K562 (cell line): ENCODE results near the gene TCHH. TPM values are rescaled to one million over a fixed set of nuclear protein-coding genes. Genes with fewer than 3 reads are reported as not detected.

Source experiments
- ATF1 ChIP-seq, 2 experiments: fragments of 450-650 bp in 1 of 2; IDR thresholded peaks; 2 replicates each; pipeline ENCODE4 v1.6.1; 2016; ENCODE audit warnings: missing compliant biosample characterization in 1 of 2, missing genetic modification characterization in 1 of 2
- C11orf30 ChIP-seq: fragments of 450-650 bp; IDR thresholded peaks from 2 replicates; pipeline ENCODE4 v1.6.1; 2016; ENCODE audit warnings: low read depth, mild to moderate bottlenecking
- L3MBTL2 ChIP-seq: fragments of 450-650 bp; IDR thresholded peaks from 2 replicates; pipeline ENCODE4 v1.6.1; 2016; ENCODE audit warnings: mild to moderate bottlenecking, moderate library complexity
- MCM5 ChIP-seq: fragments of 450-650 bp; IDR thresholded peaks from 2 replicates; pipeline ENCODE4 v1.6.1; 2016; ENCODE audit warnings: low read depth
- SMARCA5 ChIP-seq: fragments of 450-650 bp; IDR thresholded peaks from 2 replicates; pipeline ENCODE4 v1.6.1; 2016
- SRSF3 ChIP-seq: fragments of 200-400 bp; formaldehyde crosslinking; IDR thresholded peaks from 2 replicates; pipeline ENCODE4 v1.6.1; 2016; ENCODE audit warnings: mild to moderate bottlenecking, low read length, moderate library complexity; ENCODE audit not compliant: insufficient read depth
- TBL1XR1 ChIP-seq, 2 experiments: IDR thresholded peaks; 2 replicates each; pipeline ENCODE4 v1.6.1; 2012; ENCODE audit warnings: improper control_type of control experiment in 2 of 2, low read length in 2 of 2, mild to moderate bottlenecking in 1 of 2
- XRCC5 ChIP-seq: fragments of 200-400 bp; formaldehyde crosslinking; IDR thresholded peaks from 2 replicates; pipeline ENCODE4 v1.6.1; 2017; ENCODE audit warnings: low read depth, mild to moderate bottlenecking, low read length
- ZNF41 ChIP-seq: fragments of 250-450 bp; sonication (Bioruptor Pico); conservative IDR thresholded peaks from 2 replicates; pipeline ENCODE4 v1.4.0; 2020; ENCODE audit warnings: mild to moderate bottlenecking
- polyA plus RNA-seq, 8 experiments: library from polyadenylated mRNA; depleted of rRNA in 4 of 8; stranded (reverse) in 5 of 8; unstranded in 3 of 8; fragments of >200 nt; fragmentation: Nextera tagmentation in 2 of 8; fragmentation: Illumina TruSeq in 1 of 8; extraction: Ambion mirVana in 2 of 8; extraction: Trizol in 1 of 8; gene quantifications; 2 replicates each; pipeline versions ENCODE4 v1.2.1 to v1.2.3, GENCODE V29; 2011 to 2014; ENCODE audit warnings: inconsistent platforms in 1 of 8, missing spikeins in 1 of 8
- total RNA-seq, 7 experiments: library from RNA; depleted of rRNA in 6 of 7; stranded (reverse); fragments of >200 nt in 6 of 7; fragmentation: Illumina TruSeq in 2 of 7; extraction: Trizol in 2 of 7; gene quantifications; 2 replicates each; pipeline versions ENCODE4 v1.2.1 to v1.2.3, GENCODE V29; 2011 to 2021; ENCODE audit warnings: low replicate concordance in 1 of 7
- TF ChIP-seq, protein P1 (sequence below): fragments of 450-650 bp; IDR thresholded peaks from 2 replicates; pipeline ENCODE4 v1.6.1; 2014; ENCODE audit warnings: low read depth, mild to moderate bottlenecking, moderate library complexity, borderline replicate concordance
- TF ChIP-seq, protein P2 (sequence below): sonication (generic); formaldehyde crosslinking; IDR thresholded peaks from 2 replicates; pipeline ENCODE4 v1.8.0; 2022; ENCODE audit warnings: missing genetic modification reagents, mild to moderate bottlenecking, borderline replicate concordance
- TF ChIP-seq, protein P3 (sequence below): sonication (generic); formaldehyde crosslinking; IDR thresholded peaks from 2 replicates; pipeline ENCODE4 v1.8.0; 2022; ENCODE audit warnings: mild to moderate bottlenecking, missing genetic modification reagents
- TF ChIP-seq, protein P4 (sequence below): sonication (generic); formaldehyde crosslinking; IDR thresholded peaks from 2 replicates; pipeline ENCODE4 v1.8.0; 2023; ENCODE audit warnings: missing genetic modification reagents, mild to moderate bottlenecking, borderline replicate concordance
- TF ChIP-seq, protein P5 (sequence below): IDR thresholded peaks from 2 replicates; pipeline ENCODE4 v1.6.1; 2012; ENCODE audit warnings: low read depth, low read length, improper control_type of control experiment, borderline replicate concordance

Gene TCHH
- total and polyA plus RNA-seq, 9 of the 15 experiments (the other 6 are each of a cell fraction or from before 2014, with no cell fraction given): not detected

DNA sequence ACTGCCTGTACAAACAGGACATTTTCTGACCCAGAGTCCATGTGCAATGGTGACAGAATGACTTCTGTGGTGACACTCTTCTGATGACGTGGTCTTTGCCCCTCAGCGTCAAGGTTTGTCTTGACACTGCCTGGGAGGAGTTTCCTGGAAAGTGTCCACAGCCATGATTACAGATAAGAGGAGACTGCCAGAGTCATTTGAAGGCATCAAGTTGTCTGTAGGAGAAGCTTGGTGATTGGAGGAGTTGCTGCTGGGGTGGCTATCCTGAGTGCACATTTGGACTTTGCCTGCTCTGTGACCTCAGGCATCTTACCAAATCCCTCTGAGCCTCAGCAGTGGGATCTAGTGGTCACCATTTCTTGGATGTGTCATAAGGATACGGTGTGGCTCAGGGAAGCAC, 44.1 kb downstream of the TCHH start (continued):
- TF ChIP-seq, protein P1, sequence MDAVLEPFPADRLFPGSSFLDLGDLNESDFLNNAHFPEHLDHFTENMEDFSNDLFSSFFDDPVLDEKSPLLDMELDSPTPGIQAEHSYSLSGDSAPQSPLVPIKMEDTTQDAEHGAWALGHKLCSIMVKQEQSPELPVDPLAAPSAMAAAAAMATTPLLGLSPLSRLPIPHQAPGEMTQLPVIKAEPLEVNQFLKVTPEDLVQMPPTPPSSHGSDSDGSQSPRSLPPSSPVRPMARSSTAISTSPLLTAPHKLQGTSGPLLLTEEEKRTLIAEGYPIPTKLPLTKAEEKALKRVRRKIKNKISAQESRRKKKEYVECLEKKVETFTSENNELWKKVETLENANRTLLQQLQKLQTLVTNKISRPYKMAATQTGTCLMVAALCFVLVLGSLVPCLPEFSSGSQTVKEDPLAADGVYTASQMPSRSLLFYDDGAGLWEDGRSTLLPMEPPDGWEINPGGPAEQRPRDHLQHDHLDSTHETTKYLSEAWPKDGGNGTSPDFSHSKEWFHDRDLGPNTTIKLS: peak; percentile 25; the same call in 1 of the 2 replicates
- TF ChIP-seq ATF1 (CRISPR knock-in tag; IDR thresholded peaks at IDR 0.05) (peak; percentile 58; the same call in 1 of the 2 replicates), ATF1 (tag; IDR thresholded peaks at IDR 0.05) (peak; percentile 96), SMARCA5 (no peak), SRSF3 (no peak), L3MBTL2 (peak; percentile 87), C11orf30 (no peak), MCM5 (no peak), XRCC5 (no peak), TBL1XR1 (IDR thresholded peaks at IDR 0.05; ENCODE audit: low read length in 2 of 2) (peak in 1 of 2 experiments; percentile 70; a peak in 2 of 4 replicates), ZNF41 (CRISPR knock-in tag) (no peak)
- TF ChIP-seq, protein P2, sequence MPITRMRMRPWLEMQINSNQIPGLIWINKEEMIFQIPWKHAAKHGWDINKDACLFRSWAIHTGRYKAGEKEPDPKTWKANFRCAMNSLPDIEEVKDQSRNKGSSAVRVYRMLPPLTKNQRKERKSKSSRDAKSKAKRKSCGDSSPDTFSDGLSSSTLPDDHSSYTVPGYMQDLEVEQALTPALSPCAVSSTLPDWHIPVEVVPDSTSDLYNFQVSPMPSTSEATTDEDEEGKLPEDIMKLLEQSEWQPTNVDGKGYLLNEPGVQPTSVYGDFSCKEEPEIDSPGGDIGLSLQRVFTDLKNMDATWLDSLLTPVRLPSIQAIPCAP (CRISPR knock-in tag): no peak
- TF ChIP-seq, protein P3, sequence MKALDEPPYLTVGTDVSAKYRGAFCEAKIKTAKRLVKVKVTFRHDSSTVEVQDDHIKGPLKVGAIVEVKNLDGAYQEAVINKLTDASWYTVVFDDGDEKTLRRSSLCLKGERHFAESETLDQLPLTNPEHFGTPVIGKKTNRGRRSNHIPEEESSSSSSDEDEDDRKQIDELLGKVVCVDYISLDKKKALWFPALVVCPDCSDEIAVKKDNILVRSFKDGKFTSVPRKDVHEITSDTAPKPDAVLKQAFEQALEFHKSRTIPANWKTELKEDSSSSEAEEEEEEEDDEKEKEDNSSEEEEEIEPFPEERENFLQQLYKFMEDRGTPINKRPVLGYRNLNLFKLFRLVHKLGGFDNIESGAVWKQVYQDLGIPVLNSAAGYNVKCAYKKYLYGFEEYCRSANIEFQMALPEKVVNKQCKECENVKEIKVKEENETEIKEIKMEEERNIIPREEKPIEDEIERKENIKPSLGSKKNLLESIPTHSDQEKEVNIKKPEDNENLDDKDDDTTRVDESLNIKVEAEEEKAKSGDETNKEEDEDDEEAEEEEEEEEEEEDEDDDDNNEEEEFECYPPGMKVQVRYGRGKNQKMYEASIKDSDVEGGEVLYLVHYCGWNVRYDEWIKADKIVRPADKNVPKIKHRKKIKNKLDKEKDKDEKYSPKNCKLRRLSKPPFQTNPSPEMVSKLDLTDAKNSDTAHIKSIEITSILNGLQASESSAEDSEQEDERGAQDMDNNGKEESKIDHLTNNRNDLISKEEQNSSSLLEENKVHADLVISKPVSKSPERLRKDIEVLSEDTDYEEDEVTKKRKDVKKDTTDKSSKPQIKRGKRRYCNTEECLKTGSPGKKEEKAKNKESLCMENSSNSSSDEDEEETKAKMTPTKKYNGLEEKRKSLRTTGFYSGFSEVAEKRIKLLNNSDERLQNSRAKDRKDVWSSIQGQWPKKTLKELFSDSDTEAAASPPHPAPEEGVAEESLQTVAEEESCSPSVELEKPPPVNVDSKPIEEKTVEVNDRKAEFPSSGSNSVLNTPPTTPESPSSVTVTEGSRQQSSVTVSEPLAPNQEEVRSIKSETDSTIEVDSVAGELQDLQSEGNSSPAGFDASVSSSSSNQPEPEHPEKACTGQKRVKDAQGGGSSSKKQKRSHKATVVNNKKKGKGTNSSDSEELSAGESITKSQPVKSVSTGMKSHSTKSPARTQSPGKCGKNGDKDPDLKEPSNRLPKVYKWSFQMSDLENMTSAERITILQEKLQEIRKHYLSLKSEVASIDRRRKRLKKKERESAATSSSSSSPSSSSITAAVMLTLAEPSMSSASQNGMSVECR (CRISPR knock-in tag): no peak
- TF ChIP-seq, protein P4, sequence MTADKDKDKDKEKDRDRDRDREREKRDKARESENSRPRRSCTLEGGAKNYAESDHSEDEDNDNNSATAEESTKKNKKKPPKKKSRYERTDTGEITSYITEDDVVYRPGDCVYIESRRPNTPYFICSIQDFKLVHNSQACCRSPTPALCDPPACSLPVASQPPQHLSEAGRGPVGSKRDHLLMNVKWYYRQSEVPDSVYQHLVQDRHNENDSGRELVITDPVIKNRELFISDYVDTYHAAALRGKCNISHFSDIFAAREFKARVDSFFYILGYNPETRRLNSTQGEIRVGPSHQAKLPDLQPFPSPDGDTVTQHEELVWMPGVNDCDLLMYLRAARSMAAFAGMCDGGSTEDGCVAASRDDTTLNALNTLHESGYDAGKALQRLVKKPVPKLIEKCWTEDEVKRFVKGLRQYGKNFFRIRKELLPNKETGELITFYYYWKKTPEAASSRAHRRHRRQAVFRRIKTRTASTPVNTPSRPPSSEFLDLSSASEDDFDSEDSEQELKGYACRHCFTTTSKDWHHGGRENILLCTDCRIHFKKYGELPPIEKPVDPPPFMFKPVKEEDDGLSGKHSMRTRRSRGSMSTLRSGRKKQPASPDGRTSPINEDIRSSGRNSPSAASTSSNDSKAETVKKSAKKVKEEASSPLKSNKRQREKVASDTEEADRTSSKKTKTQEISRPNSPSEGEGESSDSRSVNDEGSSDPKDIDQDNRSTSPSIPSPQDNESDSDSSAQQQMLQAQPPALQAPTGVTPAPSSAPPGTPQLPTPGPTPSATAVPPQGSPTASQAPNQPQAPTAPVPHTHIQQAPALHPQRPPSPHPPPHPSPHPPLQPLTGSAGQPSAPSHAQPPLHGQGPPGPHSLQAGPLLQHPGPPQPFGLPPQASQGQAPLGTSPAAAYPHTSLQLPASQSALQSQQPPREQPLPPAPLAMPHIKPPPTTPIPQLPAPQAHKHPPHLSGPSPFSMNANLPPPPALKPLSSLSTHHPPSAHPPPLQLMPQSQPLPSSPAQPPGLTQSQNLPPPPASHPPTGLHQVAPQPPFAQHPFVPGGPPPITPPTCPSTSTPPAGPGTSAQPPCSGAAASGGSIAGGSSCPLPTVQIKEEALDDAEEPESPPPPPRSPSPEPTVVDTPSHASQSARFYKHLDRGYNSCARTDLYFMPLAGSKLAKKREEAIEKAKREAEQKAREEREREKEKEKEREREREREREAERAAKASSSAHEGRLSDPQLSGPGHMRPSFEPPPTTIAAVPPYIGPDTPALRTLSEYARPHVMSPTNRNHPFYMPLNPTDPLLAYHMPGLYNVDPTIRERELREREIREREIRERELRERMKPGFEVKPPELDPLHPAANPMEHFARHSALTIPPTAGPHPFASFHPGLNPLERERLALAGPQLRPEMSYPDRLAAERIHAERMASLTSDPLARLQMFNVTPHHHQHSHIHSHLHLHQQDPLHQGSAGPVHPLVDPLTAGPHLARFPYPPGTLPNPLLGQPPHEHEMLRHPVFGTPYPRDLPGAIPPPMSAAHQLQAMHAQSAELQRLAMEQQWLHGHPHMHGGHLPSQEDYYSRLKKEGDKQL: no peak
- TF ChIP-seq, protein P5, sequence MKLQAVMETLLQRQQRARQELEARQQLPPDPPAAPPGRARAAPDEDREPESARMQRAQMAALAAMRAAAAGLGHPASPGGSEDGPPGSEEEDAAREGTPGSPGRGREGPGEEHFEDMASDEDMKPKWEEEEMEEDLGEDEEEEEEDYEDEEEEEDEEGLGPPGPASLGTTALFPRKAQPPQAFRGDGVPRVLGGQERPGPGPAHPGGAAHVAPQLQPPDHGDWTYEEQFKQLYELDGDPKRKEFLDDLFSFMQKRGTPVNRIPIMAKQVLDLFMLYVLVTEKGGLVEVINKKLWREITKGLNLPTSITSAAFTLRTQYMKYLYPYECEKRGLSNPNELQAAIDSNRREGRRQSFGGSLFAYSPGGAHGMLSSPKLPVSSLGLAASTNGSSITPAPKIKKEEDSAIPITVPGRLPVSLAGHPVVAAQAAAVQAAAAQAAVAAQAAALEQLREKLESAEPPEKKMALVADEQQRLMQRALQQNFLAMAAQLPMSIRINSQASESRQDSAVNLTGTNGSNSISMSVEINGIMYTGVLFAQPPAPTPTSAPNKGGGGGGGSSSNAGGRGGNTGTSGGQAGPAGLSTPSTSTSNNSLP: no peak
